Spinal cord (tissue), 10 donors: ENCODE results near the gene BTG4. TPM values are rescaled to one million over a fixed set of nuclear protein-coding genes. Genes with fewer than 3 reads are reported as not detected.

ENCODE experiments used
- DNase-seq, 6 donors: peaks; one replicate each; pipeline versions ENCODE4 v3.0.0 to v3.0.0-alpha.2; 2013 to 2015; ENCODE audit warnings: low spot score in 6 of 6, low read depth in 4 of 6
- H3K27ac ChIP-seq: one replicate; pipeline ENCODE4 v1.5.1; 2013; ENCODE audit warnings: low read depth, low read length, control low read depth
- H3K27me3 ChIP-seq: one replicate; pipeline ENCODE4 v1.6.1; 2013; ENCODE audit warnings: low read length; ENCODE audit not compliant: control insufficient read depth, insufficient read depth
- H3K36me3 ChIP-seq: one replicate; pipeline ENCODE4 v1.6.1; 2013; ENCODE audit warnings: low read length; ENCODE audit not compliant: control insufficient read depth, insufficient read depth
- H3K4me1 ChIP-seq: one replicate; pipeline ENCODE4 v1.6.1; 2013; ENCODE audit warnings: low read length; ENCODE audit not compliant: control insufficient read depth, insufficient read depth
- H3K4me3 ChIP-seq: one replicate; pipeline ENCODE4 v1.5.1; 2013; ENCODE audit warnings: low read depth, low read length, control low read depth
- H3K9me3 ChIP-seq: one replicate; pipeline ENCODE4 v1.6.1; 2013; ENCODE audit warnings: low read length; ENCODE audit not compliant: control insufficient read depth, insufficient read depth
- WGBS: methylation state at CpG from one replicate; pipeline ENCODE4 v1.1.5; 2013; ENCODE audit warnings: missing lambda C conversion rate; ENCODE audit not compliant: insufficient coverage; 5-methylcytosine and 5-hydroxymethylcytosine counted together
- long read RNA-seq, 4 donors: transcript quantifications; one replicate each; lab custom pipeline, GENCODE V29; 2026
- polyA plus RNA-seq, 2 donors: library from polyadenylated mRNA; unstranded; fragments of 120-200 nt; gene quantifications; one replicate each; pipeline ENCODE4 v1.2.1, GENCODE V29; 2013; ENCODE audit not compliant: insufficient read length in 2 of 2
- total RNA-seq, 2 donors: library from RNA; depleted of rRNA in 1 of 2; stranded (reverse); fragments of 120-200 nt in 1 of 2; fragments of >200 nt in 1 of 2; gene quantifications; one replicate each; pipeline versions ENCODE4 v1.2.3 to v1.2.4, GENCODE V29; 2013 to 2014
- donor health status: healthy.

Gene BTG4
- total RNA-seq: under 1 TPM in 1 of 2 donors, not detected in 1; 0.39 TPM
- not detected for polyA plus RNA-seq
- long read RNA-seq, donor 1: 0 reads
- long read RNA-seq, donor 2: 0 reads
- long read RNA-seq, donor 3: 0 reads
- long read RNA-seq, donor 4: 0 reads

GRCh38 chr11:111512296-111513239, at the start of gene BTG4:
BTG4 (minus strand) TSS chr11:111512386; CDS start chr11:111498776, 13,610 bp downstream.
- Histone ChIP-seq H3K4me3 (peak within 1 kb of the TSS; percentile 24), H3K27me3 (peaks cover 37% of the 10 kb centered on the region), H3K4me1 (peaks cover 20% of the 10 kb centered on the region), H3K9me3 (no peaks in the 10 kb centered on the region), H3K27ac (no peak within 1 kb of the TSS), H3K36me3 (no peaks in the 10 kb centered on the region)
- under 1% methylated on average over 66 of the region's 90 CpGs for WGBS
- DNase-seq: peak in 4 of 6 donors; percentile 6 to 74 (median 34)

GRCh38 chr11:111561791-111562325, 49.7 kb upstream of the BTG4 start:
- Histone ChIP-seq H3K9me3 (no peaks in the 10 kb centered on the region), H3K4me1 (no peaks in the 10 kb centered on the region), H3K27me3 (no peaks in the 10 kb centered on the region), H3K36me3 (no peaks in the 10 kb centered on the region), H3K27ac (no peak overlapping the region), H3K4me3 (no peak overlapping the region)
- 60% methylated on average over 3 of the region's 3 CpGs for WGBS
- DNase-seq: no peak

- Histone ChIP-seq H3K27me3 (no peaks in the 10 kb centered on the region), H3K4me3 (no peak overlapping the region), H3K4me1 (no peaks in the 10 kb centered on the region), H3K9me3 (no peaks in the 10 kb centered on the region), H3K36me3 (no peaks in the 10 kb centered on the region), H3K27ac (no peak overlapping the region)
- no peak for DNase-seq
- 80% methylated on average over 1 of the region's 3 CpGs for WGBS
These were observed 49.1 kb upstream of the BTG4 start for GRCh38 chr11:111561306-111561705.

- no peaks in the 10 kb centered on the region for H3K9me3 ChIP-seq
- H3K4me3 ChIP-seq: no peak overlapping the region
- H3K36me3 ChIP-seq: no peaks in the 10 kb centered on the region
- DNase-seq: no peak
- no peaks in the 10 kb centered on the region for H3K27me3 ChIP-seq
- H3K27ac ChIP-seq: no peak overlapping the region
- no peaks in the 10 kb centered on the region for H3K4me1 ChIP-seq
- WGBS: 89% methylated on average over 2 of the region's 3 CpGs
These were observed 48.6 kb upstream of the BTG4 start for GRCh38 chr11:111560800-111561199.

- 65% methylated on average over 11 of the region's 11 CpGs for WGBS
- Histone ChIP-seq H3K4me1 (no peaks in the 10 kb centered on the region), H3K36me3 (no peaks in the 10 kb centered on the region), H3K27me3 (no peaks in the 10 kb centered on the region), H3K9me3 (no peaks in the 10 kb centered on the region), H3K27ac (no peak overlapping the region), H3K4me3 (no peak overlapping the region)
- DNase-seq: no peak
These were observed 47.7 kb upstream of the BTG4 start for GRCh38 chr11:111559800-111560464.

- H3K4me3 ChIP-seq: no peak overlapping the region
- WGBS: 94% methylated on average over 2 of the region's 5 CpGs
- DNase-seq: no peak
- no peaks in the 10 kb centered on the region for H3K27me3 ChIP-seq
- H3K9me3 ChIP-seq: no peaks in the 10 kb centered on the region
- no peak overlapping the region for H3K27ac ChIP-seq
- H3K36me3 ChIP-seq: no peaks in the 10 kb centered on the region
- no peaks in the 10 kb centered on the region for H3K4me1 ChIP-seq
These were observed 45.4 kb upstream of the BTG4 start for GRCh38 chr11:111557425-111558111.

- no peak overlapping the region for H3K27ac ChIP-seq
These were observed 43.1 kb upstream of the BTG4 start for GRCh38 chr11:111555255-111555654.

GRCh38 chr11:111554532-111554931, 42.3 kb upstream of the BTG4 start:
- DNase-seq: no peak
- H3K36me3 ChIP-seq: no peaks in the 10 kb centered on the region
- H3K27ac ChIP-seq: no peak overlapping the region
- no peak overlapping the region for H3K4me3 ChIP-seq
- H3K27me3 ChIP-seq: no peaks in the 10 kb centered on the region
- no peaks in the 10 kb centered on the region for H3K9me3 ChIP-seq
- H3K4me1 ChIP-seq: no peaks in the 10 kb centered on the region

More at GRCh38 chr11:111555255-111555654, 43.1 kb upstream of the BTG4 start:
- H3K4me1 ChIP-seq: no peaks in the 10 kb centered on the region
- H3K27me3 ChIP-seq: no peaks in the 10 kb centered on the region
- H3K4me3 ChIP-seq: no peak overlapping the region
- H3K36me3 ChIP-seq: no peaks in the 10 kb centered on the region
- DNase-seq: no peak
- H3K9me3 ChIP-seq: no peaks in the 10 kb centered on the region

GRCh38 chr11:111550258-111550657, 38.1 kb upstream of the BTG4 start:
- WGBS: no CpG with 5 or more reads among the region's 2 CpGs

More at GRCh38 chr11:111550258-111550657, 38.1 kb upstream of the BTG4 start:
- Histone ChIP-seq H3K4me3 (no peak overlapping the region), H3K9me3 (no peaks in the 10 kb centered on the region), H3K27ac (no peak overlapping the region), H3K4me1 (no peaks in the 10 kb centered on the region), H3K27me3 (no peaks in the 10 kb centered on the region), H3K36me3 (no peaks in the 10 kb centered on the region)
- DNase-seq: no peak
